Measurements from ENCODE around the gene ACAT2.

- TF ChIP-seq SUZ12 (IDR thresholded peaks at IDR 0.05; ENCODE audit: extremely low read depth, insufficient read depth, insufficient read length) (no peak), ZNF274 (IDR thresholded peaks at IDR 0.05; ENCODE audit: low read depth, low read length) (no peak), YY1 (IDR thresholded peaks at IDR 0.05; ENCODE audit: insufficient read depth, insufficient read length) (no peak)
Measured at GRCh38 chr6:159761873-159762680, at the start of gene ACAT2.
